ENCODE results near the gene MTIF3. TPM values are rescaled to one million over a fixed set of nuclear protein-coding genes. Genes with fewer than 3 reads are reported as not detected.

The MTIF3 gene
- total and polyA plus RNA-seq, 4 donors: 26.9 to 64.7 (median 46.6) TPM

DNA sequence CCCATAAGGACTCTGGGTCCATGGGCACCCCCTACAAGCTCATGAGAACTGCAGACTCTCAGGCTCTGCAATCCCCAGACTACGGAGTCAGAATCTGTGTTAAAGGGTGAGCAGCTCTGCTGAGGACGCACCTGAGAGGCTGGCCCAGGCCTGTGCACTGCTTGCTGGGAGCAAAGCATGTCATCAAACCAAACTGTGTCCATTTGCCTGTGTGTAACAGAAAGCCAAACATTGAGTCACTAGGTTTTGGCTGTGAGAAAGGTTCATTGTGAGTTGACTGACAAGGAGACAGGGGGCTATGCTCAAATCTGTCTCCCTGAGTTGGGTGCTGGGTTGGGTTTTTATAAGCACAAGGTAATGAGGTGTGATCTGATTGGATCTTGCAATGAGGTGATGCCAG, 22.1 kb upstream of the MTIF3 start:
- Histone ChIP-seq H3K9me3 (ENCODE audit: control insufficient read depth in 4 of 4, insufficient read depth in 3 of 4, low read length in 3 of 4) (no peaks in the 10 kb centered on the region), H3K9ac (ENCODE audit: insufficient read depth in 1 of 2, low read length in 2 of 2) (no peak overlapping the region), H3K27me3 (ENCODE audit: control insufficient read depth in 3 of 3, insufficient read depth in 3 of 3, low read length in 2 of 3) (no peaks in the 10 kb centered on the region), H3K4me3 (no peak overlapping the region), H3K36me3 (ENCODE audit: control insufficient read depth in 4 of 4, insufficient read depth in 4 of 4, low read length in 4 of 4) (no peaks in the 10 kb centered on the region), H3K27ac (ENCODE audit: low read depth in 1 of 2, low read length in 1 of 2) (no peak overlapping the region), H3K4me1 (ENCODE audit: control insufficient read depth in 5 of 5, insufficient read depth in 5 of 5, low read length in 5 of 5) (peaks cover 0 to 1% (median 0%) of the 10 kb centered on the region in 5 donors)
- DNase-seq (no peak), ATAC-seq (ENCODE audit: insufficient read depth, low FRiP score) (no peak)
- 91 to 96% methylated on average over 2 of the region's 2 CpGs for WGBS, 2 donors
- TF ChIP-seq, protein P1, sequence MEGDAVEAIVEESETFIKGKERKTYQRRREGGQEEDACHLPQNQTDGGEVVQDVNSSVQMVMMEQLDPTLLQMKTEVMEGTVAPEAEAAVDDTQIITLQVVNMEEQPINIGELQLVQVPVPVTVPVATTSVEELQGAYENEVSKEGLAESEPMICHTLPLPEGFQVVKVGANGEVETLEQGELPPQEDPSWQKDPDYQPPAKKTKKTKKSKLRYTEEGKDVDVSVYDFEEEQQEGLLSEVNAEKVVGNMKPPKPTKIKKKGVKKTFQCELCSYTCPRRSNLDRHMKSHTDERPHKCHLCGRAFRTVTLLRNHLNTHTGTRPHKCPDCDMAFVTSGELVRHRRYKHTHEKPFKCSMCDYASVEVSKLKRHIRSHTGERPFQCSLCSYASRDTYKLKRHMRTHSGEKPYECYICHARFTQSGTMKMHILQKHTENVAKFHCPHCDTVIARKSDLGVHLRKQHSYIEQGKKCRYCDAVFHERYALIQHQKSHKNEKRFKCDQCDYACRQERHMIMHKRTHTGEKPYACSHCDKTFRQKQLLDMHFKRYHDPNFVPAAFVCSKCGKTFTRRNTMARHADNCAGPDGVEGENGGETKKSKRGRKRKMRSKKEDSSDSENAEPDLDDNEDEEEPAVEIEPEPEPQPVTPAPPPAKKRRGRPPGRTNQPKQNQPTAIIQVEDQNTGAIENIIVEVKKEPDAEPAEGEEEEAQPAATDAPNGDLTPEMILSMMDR (IDR thresholded peaks at IDR 0.05; ENCODE audit: control extremely low read depth, extremely low read depth): no peak

DNA sequence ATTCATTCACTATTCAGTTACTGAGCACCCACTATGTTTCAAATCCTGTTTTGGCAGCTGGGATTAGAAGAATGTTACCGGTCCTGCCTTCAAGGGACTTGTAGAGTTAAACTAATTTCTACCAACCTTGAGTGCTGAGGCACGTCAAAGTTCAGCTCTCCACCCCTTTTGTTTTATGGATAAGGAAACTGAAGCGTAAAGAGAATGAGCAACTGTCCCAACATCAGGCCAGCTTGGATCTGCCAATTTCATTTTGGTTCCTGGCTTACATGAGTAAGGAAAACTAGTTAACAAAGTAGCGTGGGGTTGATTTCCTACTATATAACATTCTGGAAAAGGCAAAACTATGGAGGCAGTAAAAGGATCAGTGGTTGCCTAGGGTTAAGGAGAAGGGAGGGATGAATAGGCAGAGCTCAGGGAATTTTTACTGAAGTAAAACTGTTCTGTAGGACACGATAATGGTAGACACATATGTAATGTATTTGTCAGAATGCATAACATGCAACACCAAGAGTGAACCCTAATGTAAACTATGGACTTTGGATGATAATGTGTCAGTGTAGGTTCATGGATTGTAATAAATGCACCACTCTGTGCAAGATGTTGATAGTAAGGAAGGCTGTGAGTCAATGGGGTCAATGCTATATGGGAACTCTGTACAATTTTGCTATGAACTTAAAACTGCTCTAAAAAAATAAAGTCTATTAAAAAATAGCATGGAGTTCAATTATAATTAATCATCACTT, 19.9 kb upstream of the MTIF3 start:
- Histone ChIP-seq H3K9ac (ENCODE audit: insufficient read depth in 1 of 2, low read length in 2 of 2) (no peak overlapping the region), H3K4me1 (ENCODE audit: control insufficient read depth in 5 of 5, insufficient read depth in 5 of 5, low read length in 5 of 5) (peaks cover 0 to 3% (median 0%) of the 10 kb centered on the region in 5 donors), H3K27me3 (ENCODE audit: control insufficient read depth in 3 of 3, insufficient read depth in 3 of 3, low read length in 2 of 3) (no peaks in the 10 kb centered on the region), H3K27ac (ENCODE audit: low read depth in 1 of 2, low read length in 1 of 2) (no peak overlapping the region), H3K9me3 (ENCODE audit: control insufficient read depth in 4 of 4, insufficient read depth in 3 of 4, low read length in 3 of 4) (no peaks in the 10 kb centered on the region), H3K4me3 (no peak overlapping the region), H3K36me3 (ENCODE audit: control insufficient read depth in 4 of 4, insufficient read depth in 4 of 4, low read length in 4 of 4) (no peaks in the 10 kb centered on the region)
- WGBS, 2 donors: 83 to 87% methylated on average over 5 of the region's 5 CpGs
- no peak for ATAC-seq (ENCODE audit: insufficient read depth, low FRiP score)
- TF ChIP-seq, protein P1 (IDR thresholded peaks at IDR 0.05; ENCODE audit: control extremely low read depth, extremely low read depth): no peak
- DNase-seq: no peak

DNA sequence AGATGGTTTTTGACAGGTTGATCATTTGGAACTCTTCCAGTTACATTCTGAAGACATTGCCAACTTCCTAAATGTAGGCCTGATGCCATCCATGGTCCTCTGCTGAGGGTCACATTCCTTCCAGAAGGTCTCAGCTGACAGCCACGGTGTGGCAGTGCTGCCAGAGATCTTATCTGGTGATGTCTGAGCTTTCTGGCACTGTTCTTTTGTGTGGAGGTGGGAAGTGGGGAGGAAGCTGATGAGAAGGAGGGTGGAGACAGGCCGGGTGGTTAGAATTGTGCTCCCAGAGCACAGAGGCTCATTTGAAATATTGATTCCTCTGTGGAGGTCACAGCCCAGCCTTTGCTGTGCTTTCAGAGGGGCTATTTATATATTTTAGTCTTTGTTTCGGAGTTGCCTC, 16.1 kb upstream of the MTIF3 start:
- Histone ChIP-seq H3K9ac (ENCODE audit: insufficient read depth in 1 of 2, low read length in 2 of 2) (no peak overlapping the region), H3K27ac (ENCODE audit: low read depth in 1 of 2, low read length in 1 of 2) (no peak overlapping the region), H3K4me3 (no peak overlapping the region), H3K9me3 (ENCODE audit: control insufficient read depth in 4 of 4, insufficient read depth in 3 of 4, low read length in 3 of 4) (no peaks in the 10 kb centered on the region), H3K27me3 (ENCODE audit: control insufficient read depth in 3 of 3, insufficient read depth in 3 of 3, low read length in 2 of 3) (no peaks in the 10 kb centered on the region), H3K36me3 (ENCODE audit: control insufficient read depth in 4 of 4, insufficient read depth in 4 of 4, low read length in 4 of 4) (no peaks in the 10 kb centered on the region), H3K4me1 (ENCODE audit: control insufficient read depth in 5 of 5, insufficient read depth in 5 of 5, low read length in 5 of 5) (peaks cover 0 to 3% (median 0%) of the 10 kb centered on the region in 5 donors)
- 25 to 39% methylated on average over 3 of the region's 3 CpGs for WGBS, 2 donors
- TF ChIP-seq, protein P1 (IDR thresholded peaks at IDR 0.05; ENCODE audit: control extremely low read depth, extremely low read depth): no peak
- ATAC-seq (ENCODE audit: insufficient read depth, low FRiP score): no peak
- no peak for DNase-seq
